Right hindlimb (tissue), 1 donor: Measurements from ENCODE around the gene FCGR2B.
"Not testable (repeated sequence)": the region's sequence is repeated elsewhere in the genome, so short reads cannot be mapped to it uniquely, and the experiment has no call there.

ENCODE experiments used
- DNase-seq: peaks from one replicate; pipeline ENCODE4 v3.0.0-alpha.2; 2018

FCGR2B gene

DNA sequence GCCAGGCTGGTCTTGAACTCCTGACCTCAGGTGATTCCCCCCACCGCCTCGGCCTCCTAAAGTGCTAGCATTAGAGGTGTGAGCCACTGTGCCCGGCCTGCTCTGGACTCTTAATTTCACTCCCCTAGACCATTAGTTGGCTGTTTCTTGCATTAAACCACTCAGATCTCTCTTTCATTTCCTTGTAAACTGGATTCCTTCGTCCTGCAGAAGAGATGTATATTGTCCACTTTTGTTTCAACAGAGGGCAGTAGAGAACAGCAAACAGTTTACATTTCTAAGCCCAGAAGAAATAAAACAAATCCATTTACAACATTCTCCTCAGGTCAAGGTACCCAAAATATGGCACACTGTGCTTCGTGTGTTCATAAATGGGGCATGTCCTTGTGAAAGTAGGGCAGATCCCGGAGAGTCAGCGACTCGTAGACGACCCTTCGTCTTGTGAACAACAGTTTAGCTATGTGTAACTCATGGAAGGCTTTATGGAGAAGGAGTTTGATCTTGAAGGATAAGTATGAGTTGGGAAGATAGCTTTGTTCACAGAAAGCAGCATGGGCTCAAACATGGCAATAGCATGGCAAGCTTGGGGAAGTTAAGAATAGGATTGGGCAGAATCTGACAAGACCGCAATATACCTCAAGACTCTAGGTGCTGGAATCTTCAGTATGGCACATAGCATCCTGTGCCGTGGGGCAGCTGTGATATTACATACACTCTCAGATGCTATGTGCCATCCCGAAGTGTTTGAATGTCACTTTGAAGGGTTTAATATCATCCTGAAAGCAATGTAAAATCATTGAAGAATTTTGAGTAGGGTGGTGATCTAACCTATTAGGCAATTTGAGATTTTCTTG lies 15.2 kb upstream of the FCGR2B start:
- peak; percentile 17 for DNase-seq

DNA sequence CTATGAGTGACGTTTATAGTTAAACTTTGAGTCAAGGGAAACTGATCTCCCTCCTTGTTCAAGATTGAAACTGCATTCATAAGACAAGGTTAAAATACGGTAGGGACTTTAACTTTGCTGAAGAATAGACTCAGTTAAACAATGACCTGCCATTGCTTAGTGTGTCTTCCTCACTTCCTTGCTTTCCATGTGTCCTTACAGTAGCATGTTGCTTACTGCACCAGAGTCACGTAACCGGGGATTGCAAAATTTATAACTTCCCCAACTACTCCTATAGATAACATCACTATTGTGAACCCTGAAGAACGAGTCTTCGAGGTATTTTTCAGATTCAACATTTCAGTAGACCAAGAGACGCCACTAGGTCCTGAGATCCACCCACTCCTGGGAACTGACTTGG lies 9.4 kb upstream of the FCGR2B start:
- DNase-seq: not testable (repeated sequence)

DNA sequence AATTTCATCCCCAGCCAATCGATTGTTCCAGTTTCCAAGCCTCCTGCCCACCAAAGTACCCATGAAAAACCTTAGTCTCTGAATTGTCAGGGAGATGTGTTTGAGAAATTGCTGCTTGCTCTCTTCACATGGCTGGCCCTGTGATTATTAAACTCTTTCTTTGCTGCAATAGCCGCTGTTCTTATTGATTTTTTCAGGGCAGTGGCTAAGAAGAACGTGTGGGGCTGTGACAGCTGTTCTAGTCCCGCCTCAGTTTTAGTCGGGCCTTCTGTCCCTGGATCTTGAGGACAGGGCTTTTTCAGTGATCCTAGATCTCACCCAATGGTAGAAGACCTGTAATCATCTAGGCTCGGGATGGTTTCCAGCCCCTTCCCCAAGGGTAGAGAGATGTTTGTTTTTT lies 9.0 kb upstream of the FCGR2B start:
- not testable (repeated sequence) for DNase-seq

DNA sequence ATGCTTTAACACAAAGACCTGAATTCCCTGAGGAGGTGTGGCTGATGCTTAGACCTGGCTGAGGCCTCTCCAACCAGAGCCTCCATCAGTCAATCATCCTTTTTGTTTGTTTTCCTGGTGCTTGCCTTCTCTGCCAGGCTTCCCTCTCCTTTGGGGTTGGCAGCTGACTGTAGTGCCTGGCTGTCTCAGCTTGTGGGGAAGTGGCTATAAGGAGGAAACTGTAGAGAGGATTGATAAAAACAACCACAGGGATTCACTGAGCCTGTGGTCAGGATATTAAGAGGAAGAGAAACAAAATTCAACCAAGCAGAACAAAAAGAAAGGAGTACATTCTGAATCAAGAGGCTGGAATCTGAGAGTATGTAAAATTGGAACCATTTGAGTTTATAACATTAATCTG lies 4.4 kb upstream of the FCGR2B start:
- not testable (repeated sequence) for DNase-seq

DNA sequence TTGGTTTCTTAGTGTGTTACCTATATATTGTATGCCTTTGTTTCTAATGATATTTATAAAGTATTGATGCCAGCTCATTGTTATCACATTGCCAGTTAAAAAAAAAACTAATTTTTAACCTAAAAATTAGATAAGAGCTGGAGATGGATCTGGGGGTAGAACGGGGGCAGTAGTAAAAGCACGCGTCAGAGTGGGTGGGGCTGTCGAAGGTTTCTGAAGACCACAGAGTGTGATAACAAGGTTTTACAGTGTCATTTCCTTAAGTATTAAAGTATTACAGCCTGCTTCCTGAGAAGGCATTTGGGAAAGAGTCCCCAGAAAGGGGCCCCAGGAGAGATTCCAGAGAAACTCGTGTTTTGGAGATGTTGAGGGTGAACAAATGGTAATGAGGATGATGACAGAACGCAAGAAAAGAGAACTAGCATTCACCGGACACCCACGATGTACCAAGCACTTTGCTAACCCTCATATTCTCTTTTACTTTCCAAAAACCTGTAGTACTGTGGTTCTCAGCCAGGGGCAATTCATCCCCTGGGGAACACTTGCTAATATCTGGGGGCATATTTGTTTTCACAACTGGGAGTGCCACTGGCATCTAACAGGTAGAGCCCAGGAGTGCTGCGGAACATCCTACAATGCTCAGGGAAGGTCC lies 1.2 kb upstream of the FCGR2B start:
- not testable (repeated sequence) for DNase-seq

DNA sequence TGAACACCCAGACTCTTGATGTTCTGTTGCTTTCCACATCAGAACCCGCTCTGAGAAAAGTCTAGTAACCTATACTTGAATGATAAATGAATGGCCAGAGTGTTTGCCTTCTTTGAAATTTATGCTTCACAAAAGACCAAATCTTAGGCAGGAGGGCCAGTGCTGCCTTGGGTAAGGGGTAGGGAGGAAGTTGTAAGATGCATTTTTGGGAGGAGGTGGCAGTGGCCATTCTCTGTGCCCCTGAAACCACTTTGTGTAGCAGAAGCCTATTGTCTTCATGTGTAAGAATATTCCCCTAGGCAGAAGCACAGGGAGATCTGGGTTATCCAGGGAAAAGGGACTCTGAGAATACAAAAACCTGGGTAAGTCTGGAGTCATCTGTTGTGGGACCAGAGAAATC lies 626 bp downstream of the FCGR2B start:
- DNase-seq: not testable (repeated sequence)

DNA sequence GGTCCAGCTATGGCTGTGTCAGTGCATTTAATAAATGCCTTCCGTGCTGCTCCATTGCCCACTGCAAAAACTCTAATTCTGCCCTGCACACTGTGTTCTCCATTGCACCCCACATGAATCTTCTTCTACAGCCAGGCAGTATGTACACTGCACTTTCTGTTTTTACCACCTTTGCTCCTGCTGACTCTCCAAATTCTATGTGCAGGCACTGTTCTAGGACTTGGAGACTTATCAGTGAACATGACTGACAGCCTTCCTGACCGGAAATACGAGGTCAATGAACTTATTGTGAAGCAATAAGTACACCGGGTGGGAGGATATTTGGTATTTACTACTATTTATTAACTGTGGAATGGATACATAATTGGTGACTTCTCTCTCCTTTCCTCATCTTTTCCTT lies 1.7 kb downstream of the FCGR2B start:
- DNase-seq: not testable (repeated sequence)

DNA sequence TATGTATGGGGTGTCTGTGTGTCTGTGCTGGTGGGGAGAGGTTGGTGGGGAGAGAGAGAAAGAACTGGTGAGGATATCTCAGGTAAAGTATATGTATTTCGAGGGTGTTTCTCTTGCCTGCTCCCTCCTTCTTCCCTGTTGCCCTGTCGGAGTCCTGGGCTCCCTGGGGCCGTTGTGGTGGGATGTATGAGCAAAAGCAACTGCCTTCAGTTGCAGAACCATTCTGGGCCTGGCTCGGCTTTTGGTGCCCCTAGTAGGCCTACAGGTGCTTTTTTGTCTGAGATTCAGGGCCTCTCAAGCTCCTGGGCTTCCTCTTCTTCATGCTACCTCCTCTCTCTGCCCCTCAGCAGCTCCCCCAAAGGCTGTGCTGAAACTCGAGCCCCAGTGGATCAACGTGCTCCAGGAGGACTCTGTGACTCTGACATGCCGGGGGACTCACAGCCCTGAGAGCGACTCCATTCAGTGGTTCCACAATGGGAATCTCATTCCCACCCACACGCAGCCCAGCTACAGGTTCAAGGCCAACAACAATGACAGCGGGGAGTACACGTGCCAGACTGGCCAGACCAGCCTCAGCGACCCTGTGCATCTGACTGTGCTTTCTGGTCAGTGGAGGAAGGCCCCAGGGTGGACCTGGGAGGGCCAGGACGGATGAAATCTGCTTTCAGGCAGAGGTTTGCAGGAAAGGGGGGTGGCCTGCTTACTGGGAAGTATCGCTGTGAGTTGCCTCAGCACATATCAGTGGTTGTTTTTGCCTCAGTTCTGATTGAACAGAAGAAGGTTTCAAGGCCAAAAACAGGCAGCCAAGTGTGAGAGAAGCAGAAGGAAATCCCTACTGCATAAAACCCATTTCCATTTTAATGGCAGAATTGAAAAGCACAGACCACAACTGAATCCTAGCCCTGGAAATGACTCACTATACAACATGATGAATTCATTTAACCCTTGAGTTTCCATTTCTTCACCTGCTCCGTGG lies 8.4 kb downstream of the FCGR2B start:
- DNase-seq: not testable (repeated sequence)

DNA sequence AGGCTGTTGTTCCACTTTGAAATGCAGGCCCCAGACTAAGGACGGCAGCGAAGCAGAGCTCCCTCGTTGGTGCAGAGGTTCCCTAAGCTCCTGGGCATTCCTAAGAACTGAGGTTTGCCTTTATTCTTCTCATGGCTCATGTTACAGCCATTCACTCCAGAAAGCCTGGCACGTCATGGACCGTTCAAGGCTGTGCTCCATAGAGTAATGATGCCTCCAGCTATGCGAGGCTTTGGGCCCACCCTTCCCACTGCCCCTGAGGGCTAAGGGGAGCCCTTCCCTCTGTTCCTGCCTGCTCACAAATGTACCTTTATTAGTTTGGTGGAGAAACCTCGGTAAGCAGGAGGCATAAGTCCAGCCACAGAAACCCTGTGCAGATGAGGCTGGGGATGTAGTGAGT lies 10.5 kb downstream of the FCGR2B start:
- DNase-seq: not testable (repeated sequence)

DNA sequence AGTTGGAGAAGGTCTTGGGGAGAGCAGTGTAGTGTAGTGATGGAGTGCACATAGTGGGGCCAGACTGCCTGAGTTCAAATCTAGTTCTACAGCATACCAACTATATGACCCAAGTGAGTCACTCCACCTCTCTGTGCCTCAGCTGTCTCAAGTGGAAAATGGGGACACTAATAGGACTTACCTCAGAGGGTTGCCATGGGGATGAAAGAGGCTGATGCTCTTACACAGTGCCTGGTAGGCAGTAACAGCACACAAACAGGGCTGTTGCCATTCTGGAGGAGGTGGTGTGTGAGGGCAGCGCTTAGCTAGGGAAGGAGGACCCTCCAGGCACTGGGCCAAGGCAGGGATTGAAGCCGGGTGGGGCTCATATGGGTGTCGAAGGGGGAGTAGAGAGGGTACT lies 11.5 kb downstream of the FCGR2B start:
- not testable (repeated sequence) for DNase-seq

DNA sequence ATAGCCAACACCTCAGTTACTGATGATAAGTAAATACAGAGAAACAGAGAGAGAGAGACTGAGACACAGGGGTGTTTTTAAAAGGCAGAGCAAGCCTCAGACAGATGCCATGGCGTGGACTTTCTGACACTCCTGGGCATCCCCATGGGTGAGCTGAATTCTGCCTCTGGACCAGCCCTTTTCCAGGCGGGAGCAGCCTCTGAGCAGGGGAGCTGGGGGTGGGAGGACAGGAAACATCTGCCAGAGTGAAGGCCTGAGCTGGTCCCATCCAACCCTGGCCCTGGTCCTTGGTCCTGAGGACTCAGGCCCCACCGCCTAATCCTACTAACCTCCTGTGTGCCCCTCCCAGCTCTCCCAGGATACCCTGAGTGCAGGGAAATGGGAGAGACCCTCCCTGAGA lies 12.0 kb downstream of the FCGR2B start:
- not testable (repeated sequence) for DNase-seq

DNA sequence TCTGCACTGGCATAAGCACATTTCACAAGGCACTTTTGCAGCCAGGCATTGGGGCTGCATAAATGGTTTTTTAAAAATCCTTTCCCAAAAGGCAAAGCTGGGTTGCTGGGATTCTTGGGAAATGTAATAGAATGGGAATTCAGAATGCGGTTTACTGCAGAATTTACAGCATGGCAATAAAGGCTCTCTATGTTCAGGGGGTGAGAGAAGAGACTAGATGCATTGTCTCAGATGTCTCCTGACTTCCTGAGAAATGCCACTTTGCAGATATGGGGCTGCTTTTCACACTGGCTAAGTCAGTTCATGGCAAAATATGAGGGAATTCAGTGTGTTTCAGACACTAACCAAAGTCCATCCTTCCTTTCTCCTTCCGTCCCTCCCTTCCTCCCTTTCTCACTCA lies 13.5 kb downstream of the FCGR2B start:
- DNase-seq: no peak

DNA sequence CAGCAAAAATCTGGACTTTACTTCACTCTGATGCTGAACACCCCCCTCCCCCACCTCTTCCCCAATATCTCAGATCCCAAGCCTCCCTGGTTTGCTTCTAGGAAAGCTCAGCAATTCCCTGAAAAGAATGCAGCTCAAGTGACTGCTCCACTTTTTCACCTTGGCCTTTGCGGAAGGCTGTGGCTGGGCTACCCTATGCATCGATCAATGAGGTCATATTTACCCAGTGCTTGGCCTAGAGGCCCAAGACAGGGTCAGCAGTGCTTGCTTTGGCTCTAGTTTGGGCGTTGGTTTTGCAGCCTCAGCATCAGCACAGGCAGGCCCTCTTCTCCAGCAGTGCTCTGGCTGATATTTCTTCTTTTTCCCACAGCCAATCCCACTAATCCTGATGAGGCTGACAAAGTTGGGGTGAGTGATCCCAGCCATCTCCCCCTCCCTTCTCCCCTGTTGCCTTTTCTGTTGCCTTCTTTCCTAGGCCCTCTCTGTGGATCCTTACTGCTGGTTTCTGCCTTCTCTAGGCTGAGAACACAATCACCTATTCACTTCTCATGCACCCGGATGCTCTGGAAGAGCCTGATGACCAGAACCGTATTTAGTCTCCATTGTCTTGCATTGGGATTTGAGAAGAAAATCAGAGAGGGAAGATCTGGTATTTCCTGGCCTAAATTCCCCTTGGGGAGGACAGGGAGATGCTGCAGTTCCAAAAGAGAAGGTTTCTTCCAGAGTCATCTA lies 14.2 kb downstream of the FCGR2B start:
- DNase-seq: no peak

DNA sequence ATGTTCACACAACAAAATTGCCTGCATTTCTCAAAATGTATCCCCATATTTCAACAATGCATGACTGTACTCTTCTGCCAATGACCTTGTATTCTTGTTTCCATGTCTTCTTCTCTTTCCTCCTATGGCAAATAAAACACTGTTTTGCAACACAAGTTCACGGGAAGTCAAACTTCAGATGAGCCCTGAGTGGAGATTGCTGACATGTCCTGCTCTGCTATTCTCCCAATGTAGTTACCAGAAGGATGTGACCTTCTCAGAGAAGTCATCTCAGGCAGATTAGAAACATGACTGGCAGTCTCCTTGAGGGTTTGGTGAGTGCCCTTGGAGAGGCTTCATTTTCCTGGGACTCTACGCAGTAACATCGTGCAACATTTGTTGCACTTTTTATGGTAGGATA lies 15.6 kb downstream of the FCGR2B start:
- no peak for DNase-seq

DNA sequence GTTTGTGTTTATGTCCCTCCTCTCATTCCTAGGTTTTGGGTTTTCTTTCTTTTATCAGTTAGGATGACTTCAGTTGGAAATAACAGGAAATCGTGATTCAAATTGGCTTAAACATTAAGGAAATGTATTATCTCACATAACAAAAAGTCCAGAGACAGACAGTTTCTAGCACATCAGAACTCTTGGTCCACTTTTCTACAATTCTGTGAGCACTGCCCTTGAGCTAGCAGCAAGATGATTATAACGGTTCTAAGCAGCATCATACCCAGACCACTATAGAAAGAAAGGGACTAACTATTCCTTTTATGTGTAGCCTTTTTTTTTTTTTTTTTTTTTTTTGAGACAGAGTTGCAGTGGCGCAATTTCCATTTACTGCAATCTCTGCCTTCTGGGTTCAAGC lies 18.9 kb downstream of the FCGR2B start:
- no peak for DNase-seq

DNA sequence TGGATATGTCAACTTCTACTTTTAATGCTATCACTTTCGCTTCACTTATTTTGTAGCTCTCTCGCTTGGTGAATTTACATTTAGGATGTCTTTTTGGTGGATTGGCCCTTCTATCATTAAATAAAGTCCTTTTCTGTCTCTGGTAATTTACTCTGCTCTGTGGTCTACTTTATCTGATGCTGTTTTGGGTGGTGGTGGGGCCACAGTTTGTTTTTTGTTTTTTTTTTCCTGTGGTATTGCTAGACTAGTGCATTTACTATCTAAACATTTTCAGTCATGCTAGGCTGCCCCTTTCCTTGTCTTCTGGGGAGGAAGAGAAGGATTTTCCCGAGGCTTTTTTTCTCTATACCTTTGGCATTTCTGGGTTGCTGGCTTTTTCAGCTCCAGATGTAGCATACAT lies 26.0 kb downstream of the FCGR2B start:
- no peak for DNase-seq

DNA sequence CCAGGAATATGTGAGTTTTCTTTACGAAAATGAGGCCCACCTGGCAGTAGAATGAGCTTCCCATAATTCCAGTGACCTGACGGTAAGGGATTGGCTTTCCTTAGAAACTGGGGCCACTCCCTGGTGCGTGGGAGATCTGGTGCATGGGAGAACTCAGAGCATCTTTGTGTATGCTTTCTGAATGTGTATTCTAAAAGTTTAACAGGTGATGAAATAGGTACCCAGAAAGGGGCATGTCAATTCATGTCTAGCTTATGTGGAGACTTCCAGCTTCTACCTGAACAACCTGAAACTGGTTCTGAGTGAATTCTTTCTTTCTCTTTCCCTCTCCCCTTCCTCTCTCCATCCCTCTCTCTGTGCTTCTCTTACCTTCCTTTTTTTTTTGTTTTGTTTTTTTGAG lies 28.9 kb downstream of the FCGR2B start:
- DNase-seq: no peak

DNA sequence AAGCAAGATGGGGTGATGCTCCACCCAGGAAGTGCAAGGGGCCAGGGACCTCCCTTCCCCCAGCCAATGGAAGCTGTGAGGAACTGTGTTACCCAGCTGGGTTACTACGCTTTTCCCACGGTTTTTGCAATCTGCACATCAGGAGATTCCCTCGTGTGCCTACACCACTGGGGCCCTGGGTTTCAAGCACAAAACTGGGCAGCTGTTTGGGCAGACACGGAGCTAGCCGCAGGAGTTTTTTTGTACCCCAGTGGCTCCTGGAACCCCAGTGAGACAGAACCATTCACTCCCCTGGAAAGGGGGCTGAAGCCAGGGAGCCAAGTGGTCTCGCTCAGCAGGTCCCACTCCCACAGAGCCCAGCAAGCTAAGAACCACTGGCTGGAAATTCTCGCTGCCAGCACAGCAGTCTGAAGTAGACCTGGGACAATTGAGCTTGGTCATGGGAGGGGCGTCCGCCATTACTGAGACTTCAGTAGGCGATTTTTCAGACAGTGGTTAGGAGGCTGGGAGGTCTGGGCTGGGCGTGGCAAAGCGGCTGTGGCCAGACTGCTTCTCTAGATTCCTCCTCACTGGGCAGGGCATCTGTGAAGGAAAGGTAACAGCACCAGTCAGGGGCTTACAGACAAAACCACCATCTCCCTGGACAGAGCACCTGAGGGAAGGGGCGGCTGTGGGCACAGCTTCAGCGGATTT lies 30.2 kb downstream of the FCGR2B start:
- not testable (repeated sequence) for DNase-seq

DNA sequence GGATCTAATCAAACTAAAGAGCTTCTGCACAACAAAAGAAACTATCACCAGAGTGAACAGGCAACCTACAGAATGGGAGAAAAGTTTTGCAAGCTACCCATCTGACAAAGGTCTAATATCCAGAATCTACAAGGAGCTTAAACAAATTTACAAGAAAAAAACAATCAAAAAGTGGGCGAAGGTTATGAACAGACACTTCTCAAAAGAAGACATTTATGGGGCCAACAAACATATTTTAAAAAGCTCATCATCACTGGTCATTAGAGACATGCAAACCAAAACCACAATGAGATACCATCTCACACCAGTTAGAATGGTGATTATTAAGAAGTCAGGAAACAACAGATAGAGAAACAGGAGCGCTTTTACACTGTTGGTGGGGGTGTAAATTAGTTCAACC lies 35.4 kb downstream of the FCGR2B start:
- not testable (repeated sequence) for DNase-seq

DNA sequence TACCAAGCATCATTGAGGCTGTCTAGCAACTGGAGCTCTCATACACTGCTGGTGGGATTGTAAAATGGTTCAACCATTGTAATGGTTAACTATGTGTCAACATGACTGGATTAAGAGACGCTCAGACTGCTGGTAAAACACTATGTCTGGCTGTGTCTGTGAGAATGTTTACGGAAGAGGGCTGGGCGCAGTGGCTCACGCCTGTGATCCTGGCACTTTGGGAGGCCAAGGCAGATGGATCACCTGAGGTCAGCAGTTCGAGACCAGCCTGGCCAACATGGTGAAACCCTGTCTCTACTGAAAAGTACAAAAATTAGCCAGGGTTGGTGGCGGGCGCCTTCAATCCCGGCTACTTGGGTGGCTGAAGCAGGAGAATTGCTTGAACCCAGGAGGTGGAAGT lies 39.3 kb downstream of the FCGR2B start:
- no peak for DNase-seq

DNA sequence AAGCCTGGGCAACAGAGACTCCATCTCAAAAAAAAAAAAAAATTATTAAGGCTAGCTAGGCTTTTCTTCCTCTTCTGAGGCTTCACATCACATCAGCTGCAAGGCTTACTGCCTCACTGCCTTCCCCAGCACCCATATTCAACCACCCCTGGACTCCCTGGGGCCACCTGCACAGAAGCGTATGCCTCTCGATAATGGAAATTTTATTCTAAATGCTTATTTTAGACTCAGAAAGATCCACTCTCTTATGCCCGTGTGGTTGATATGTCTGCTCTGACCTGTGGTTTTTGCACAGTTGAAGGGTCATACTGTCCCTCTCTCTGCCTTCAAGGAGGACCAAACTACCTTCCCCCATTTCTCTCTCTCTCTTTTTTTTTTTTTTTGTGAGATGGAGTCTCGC lies 42.6 kb downstream of the FCGR2B start:
- no peak for DNase-seq

DNA sequence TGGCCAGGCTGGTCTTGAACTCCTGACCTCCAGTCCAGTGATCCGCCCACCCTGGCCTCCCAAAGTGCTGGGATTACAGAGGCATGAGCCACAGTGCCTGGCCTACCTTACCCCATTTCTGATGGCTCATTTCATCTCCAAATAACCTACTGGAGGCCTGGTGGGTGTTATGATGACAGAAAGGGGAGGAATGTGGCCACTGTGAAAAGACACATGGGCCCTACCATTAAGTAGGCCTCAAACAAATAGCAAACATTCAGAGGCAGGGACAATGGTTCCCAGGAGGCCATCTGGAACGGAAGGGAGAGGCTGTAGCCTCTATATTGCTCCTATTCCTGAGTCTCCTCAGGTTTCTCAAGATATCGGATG lies 43.2 kb downstream of the FCGR2B start:
- no peak for DNase-seq
